ENCODE results near the gene EBI3.
"Not testable (repeated sequence)": the region's sequence is repeated elsewhere in the genome, so short reads cannot be mapped to it uniquely, and the experiment has no call there.

Gene EBI3

GRCh38 chr19:4267101-4267900, 38.0 kb downstream of the EBI3 start:
- TF ChIP-seq CTCF (IDR thresholded peaks at IDR 0.05), result peak; percentile 81
- Mint-ChIP-seq H3K27me3 (ENCODE audit: low read depth, poor library complexity) (no peaks in the 10 kb centered on the region), H3K9me3 (no peaks in the 10 kb centered on the region), H3K27ac (no peak overlapping the region), H3K4me1 (no peaks in the 10 kb centered on the region), H3K4me3 (no peak overlapping the region), H3K36me3 (ENCODE audit: low read depth) (peaks cover 34% of the 10 kb centered on the region)
- DNase-seq, result peak; percentile 80

- Mint-ChIP-seq H3K9me3 (no peaks in the 10 kb centered on the region), H3K4me3 (no peak overlapping the region), H3K27ac (no peak overlapping the region), H3K36me3 (ENCODE audit: low read depth) (peaks cover 34% of the 10 kb centered on the region), H3K4me1 (no peaks in the 10 kb centered on the region), H3K27me3 (ENCODE audit: low read depth, poor library complexity) (no peaks in the 10 kb centered on the region)
- no peak for DNase-seq
- no peak for TF ChIP-seq CTCF (IDR thresholded peaks at IDR 0.05)
Measured at GRCh38 chr19:4267901-4268815, 38.8 kb downstream of the EBI3 start.

GRCh38 chr19:4268816-4269430, 39.6 kb downstream of the EBI3 start:
- Mint-ChIP-seq H3K27me3 (ENCODE audit: low read depth, poor library complexity) (no peaks in the 10 kb centered on the region), H3K4me1 (no peaks in the 10 kb centered on the region), H3K4me3 (no peak overlapping the region), H3K9me3 (no peaks in the 10 kb centered on the region), H3K36me3 (ENCODE audit: low read depth) (peaks cover 34% of the 10 kb centered on the region), H3K27ac (no peak overlapping the region)
- no peak for DNase-seq
- TF ChIP-seq CTCF (IDR thresholded peaks at IDR 0.05), result no peak

DNA sequence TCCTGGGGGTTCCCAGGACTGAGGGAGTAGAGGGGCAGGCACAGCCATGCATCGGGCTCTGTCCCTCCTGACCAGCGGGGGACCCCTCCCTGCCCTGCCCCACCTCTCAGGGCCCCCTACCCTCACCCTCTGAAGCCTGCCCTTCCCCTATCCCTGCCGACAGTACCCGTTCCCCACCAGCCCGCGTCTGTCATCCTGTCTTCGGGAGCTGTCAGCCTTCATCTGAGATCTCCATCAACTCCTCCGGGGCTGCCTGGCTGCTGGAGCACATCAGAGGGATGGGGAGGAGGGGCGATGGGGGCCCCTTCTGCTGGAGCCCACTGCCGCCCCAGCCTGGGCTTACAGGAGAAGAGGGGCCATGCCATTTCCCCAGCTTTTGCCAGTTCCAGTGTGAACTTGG, 43.6 kb downstream of the EBI3 start:
- Mint-ChIP-seq H3K36me3 (ENCODE audit: low read depth) (peaks cover 13% of the 10 kb centered on the region), H3K4me1 (peaks cover 1% of the 10 kb centered on the region), H3K27me3 (ENCODE audit: low read depth, poor library complexity) (peaks cover 15% of the 10 kb centered on the region), H3K9me3 (no peaks in the 10 kb centered on the region), H3K27ac (no peak overlapping the region), H3K4me3 (no peak overlapping the region)
- TF ChIP-seq CTCF (IDR thresholded peaks at IDR 0.05), result no peak
- no peak for DNase-seq

- not testable (repeated sequence) for H3K9me3 Mint-ChIP-seq; H3K36me3 Mint-ChIP-seq (ENCODE audit: low read depth); H3K27ac Mint-ChIP-seq; DNase-seq; H3K4me3 Mint-ChIP-seq
- H3K4me1 Mint-ChIP-seq, result peaks cover 11% of the 10 kb centered on the region
- H3K27me3 Mint-ChIP-seq (ENCODE audit: low read depth, poor library complexity), result peaks cover 25% of the 10 kb centered on the region
Measured at GRCh38 chr19:4274321-4274686, 45.0 kb downstream of the EBI3 start.

DNA sequence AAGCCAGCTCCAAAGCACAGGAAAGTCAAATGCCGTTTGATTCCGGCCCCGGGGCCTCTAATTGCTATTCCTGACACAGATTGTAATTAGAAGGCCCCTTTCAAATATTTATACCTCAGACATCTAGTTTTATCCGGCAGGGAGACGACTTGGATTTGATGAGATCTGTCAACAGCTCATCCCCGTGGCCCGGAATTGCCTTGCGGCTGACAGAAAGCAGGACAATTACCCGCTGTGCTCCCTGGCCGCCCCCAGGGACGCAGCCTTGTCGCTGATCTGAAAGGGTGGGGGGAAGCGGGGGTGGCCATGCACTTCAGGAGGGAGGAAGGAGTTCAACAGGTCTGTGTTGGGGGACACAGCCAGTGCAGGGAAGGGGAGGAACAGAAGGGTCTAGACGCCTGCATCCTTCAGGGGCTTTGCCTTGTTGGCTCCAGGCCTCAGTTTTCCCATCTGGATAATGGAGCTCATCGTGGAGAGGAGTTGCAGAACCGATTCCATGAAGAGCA, 47.9 kb downstream of the EBI3 start:
- no peak overlapping the region for H3K27ac Mint-ChIP-seq
- H3K9me3 Mint-ChIP-seq, result no peaks in the 10 kb centered on the region
- peaks cover 11% of the 10 kb centered on the region for H3K4me1 Mint-ChIP-seq
- TF ChIP-seq CTCF (IDR thresholded peaks at IDR 0.05), result no peak
- no peaks in the 10 kb centered on the region for H3K36me3 Mint-ChIP-seq (ENCODE audit: low read depth)
- DNase-seq, result no peak
- H3K4me3 Mint-ChIP-seq, result no peak overlapping the region
- peaks cover 52% of the 10 kb centered on the region for H3K27me3 Mint-ChIP-seq (ENCODE audit: low read depth, poor library complexity)

Measured in nephron progenitor cell (in vitro differentiated cells).